T-helper 2 cell treated with Interferon-gamma antibody and Interleukin-4, amounts not matched to agents 100 ng/mL and 5 ng/mL, for 36 hours (primary cell): ENCODE results near the gene AQP1. TPM values are rescaled to one million over a fixed set of nuclear protein-coding genes. Genes with fewer than 3 reads are reported as not detected.

Experiments used
- intact Hi-C: fragments of 100-400 bp; cut with micrococcal nuclease; formaldehyde crosslinking; loops from one replicate; pipeline ENCODE4 v1.15.1; 2023
- total RNA-seq: library from RNA; stranded (reverse); gene quantifications from 2 replicates; pipeline ENCODE4 v1.2.3, GENCODE V29; 2022

AQP1 gene
- total RNA-seq, 1 donor from 2014 or later: not detected

- intact Hi-C loops: no loop called here
Measured at GRCh38 chr7:30934225-30934624, 22.6 kb downstream of the AQP1 start.

GRCh38 chr7:30934732-30935568, 23.3 kb downstream of the AQP1 start:
- intact Hi-C loops: no loop called here

GRCh38 chr7:30935569-30935877, 23.9 kb downstream of the AQP1 start:
- intact Hi-C loops: no loop called here

GRCh38 chr7:30936650-30937245, 25.1 kb downstream of the AQP1 start:
- intact Hi-C loops: no loop called here

- intact Hi-C loops: no loop called here
Measured at GRCh38 chr7:30937416-30937815, 25.8 kb downstream of the AQP1 start.

- intact Hi-C loops: loop anchor here (1.0 kb wide), 1 partner anchor 36 kb away; no protein-coding TSS in a partner anchor
Measured at GRCh38 chr7:30938435-30939316, 27.0 kb downstream of the AQP1 start.

GRCh38 chr7:30941582-30942323, 30.1 kb downstream of the AQP1 start:
- intact Hi-C loops: no loop called here

GRCh38 chr7:30950197-30950596, 38.5 kb downstream of the AQP1 start:
- intact Hi-C loops: no loop called here

- intact Hi-C loops: no loop called here
Measured at GRCh38 chr7:30954914-30955313, 43.3 kb downstream of the AQP1 start.

GRCh38 chr7:30956704-30957103, 45.1 kb downstream of the AQP1 start:
- intact Hi-C loops: no loop called here

- intact Hi-C loops: no loop called here
Measured at GRCh38 chr7:30963842-30964241, 52.2 kb downstream of the AQP1 start, which contains the start of gene GHRHR. Gene GHRHR (plus strand): TSS chr7:30963953. CDS start chr7:30964069, 116 bp downstream.

- intact Hi-C loops: no loop called here
Measured at GRCh38 chr7:30965372-30965771, 53.7 kb downstream of the AQP1 start.

GRCh38 chr7:30965883-30966282, 54.2 kb downstream of the AQP1 start:
- intact Hi-C loops: no loop called here

GRCh38 chr7:30968294-30968693, 56.6 kb downstream of the AQP1 start:
- intact Hi-C loops: no loop called here

- intact Hi-C loops: no loop called here
Measured at GRCh38 chr7:30968747-30969603, 57.3 kb downstream of the AQP1 start.

- intact Hi-C loops: no loop called here
Measured at GRCh38 chr7:30969604-30969970, 57.9 kb downstream of the AQP1 start.

- intact Hi-C loops: no loop called here
Measured at GRCh38 chr7:30970074-30970473, 58.4 kb downstream of the AQP1 start.

- intact Hi-C loops: no loop called here
Measured at GRCh38 chr7:30970594-30971094, 59.0 kb downstream of the AQP1 start.

- intact Hi-C loops: no loop called here
Measured at GRCh38 chr7:30971440-30971839, 59.8 kb downstream of the AQP1 start.
